H9 (cell line): Measurements from ENCODE around the gene UCP3. TPM values are rescaled to one million over a fixed set of nuclear protein-coding genes. Genes with fewer than 3 reads are reported as not detected.

Source experiments
- DNase-seq: peaks from one replicate; pipeline ENCODE4 v3.0.0-alpha.2; 2017
- H2AFZ ChIP-seq: one replicate; pipeline ENCODE4 v1.6.1; 2013; ENCODE audit warnings: mild to moderate bottlenecking, low read length, control low read depth, moderate library complexity
- H2AK5ac ChIP-seq: 2 replicates; pipeline ENCODE4 v1.6.1; 2013; ENCODE audit warnings: low read length, control low read depth, mixed read lengths; ENCODE audit not compliant: insufficient read length
- H2BK120ac ChIP-seq: one replicate; pipeline ENCODE4 v1.6.1; 2013; ENCODE audit warnings: low read depth, mild to moderate bottlenecking, low read length, control low read depth, inconsistent platforms; ENCODE audit not compliant: poor library complexity, severe bottlenecking
- H2BK12ac ChIP-seq: 2 replicates; pipeline ENCODE4 v1.6.1; 2013; ENCODE audit warnings: low read length, control low read depth, mixed read lengths, low read depth; ENCODE audit not compliant: insufficient read length
- H2BK15ac ChIP-seq: 2 replicates; pipeline ENCODE4 v1.6.1; 2013; ENCODE audit warnings: low read depth, low read length, control low read depth
- H2BK20ac ChIP-seq: one replicate; pipeline ENCODE4 v1.6.1; 2013; ENCODE audit warnings: low read depth, mild to moderate bottlenecking, low read length, control low read depth, inconsistent platforms; ENCODE audit not compliant: poor library complexity, severe bottlenecking
- H2BK5ac ChIP-seq: 2 replicates; pipeline ENCODE4 v1.6.1; 2013; ENCODE audit warnings: low read length, control low read depth, mixed read lengths; ENCODE audit not compliant: insufficient read length
- H3K14ac ChIP-seq: 2 replicates; pipeline ENCODE4 v1.6.1; 2013; ENCODE audit warnings: low read length, control low read depth; ENCODE audit not compliant: insufficient read depth
- H3K18ac ChIP-seq: 2 replicates; pipeline ENCODE4 v1.6.1; 2013; ENCODE audit warnings: low read depth, mild to moderate bottlenecking, mixed read lengths, low read length, control low read depth; ENCODE audit not compliant: insufficient read length
- H3K23ac ChIP-seq: 2 replicates; pipeline ENCODE4 v1.6.1; 2013; ENCODE audit warnings: low read length, control low read depth, mixed read lengths, low read depth; ENCODE audit not compliant: insufficient read length
- H3K23me2 ChIP-seq: 2 replicates; pipeline ENCODE4 v1.6.1; 2013; ENCODE audit warnings: low read depth, mild to moderate bottlenecking, mixed read lengths, low read length, control low read depth; ENCODE audit not compliant: insufficient read length, poor library complexity, severe bottlenecking
- H3K27ac ChIP-seq: 2 replicates; pipeline ENCODE4 v1.5.1; 2013; ENCODE audit warnings: low read length, control low read depth, mixed read lengths, low read depth; ENCODE audit not compliant: insufficient read length
- H3K27me3 ChIP-seq: 2 replicates; pipeline ENCODE4 v1.6.1; 2013; ENCODE audit warnings: low read length, control low read depth, inconsistent platforms; ENCODE audit not compliant: insufficient read depth
- H3K4ac ChIP-seq: 2 replicates; pipeline ENCODE4 v1.6.1; 2013; ENCODE audit warnings: low read depth, mild to moderate bottlenecking, control low read depth, inconsistent platforms, low read length, moderate library complexity
- H3K4me1 ChIP-seq: 2 replicates; pipeline ENCODE4 v1.6.1; 2013; ENCODE audit warnings: low read length, control low read depth, inconsistent platforms; ENCODE audit not compliant: insufficient read depth
- H3K4me2 ChIP-seq: 2 replicates; pipeline ENCODE4 v1.6.1; 2013; ENCODE audit warnings: low read length, control low read depth, mixed read lengths; ENCODE audit not compliant: insufficient read length, insufficient read depth
- H3K56ac ChIP-seq: 2 replicates; pipeline ENCODE4 v1.6.1; 2013; ENCODE audit warnings: low read depth, mild to moderate bottlenecking, mixed read lengths, low read length, control low read depth; ENCODE audit not compliant: insufficient read length
- H3K79me1 ChIP-seq: 2 replicates; pipeline ENCODE4 v1.6.1; 2013; ENCODE audit warnings: low read depth, mild to moderate bottlenecking, moderate library complexity, low read length, control low read depth, inconsistent platforms; ENCODE audit not compliant: insufficient read depth, poor library complexity, severe bottlenecking
- H3K79me2 ChIP-seq: 2 replicates; pipeline ENCODE4 v1.6.1; 2013; ENCODE audit warnings: low read length, control low read depth, inconsistent platforms; ENCODE audit not compliant: insufficient read depth
- H3K9ac ChIP-seq: 2 replicates; pipeline ENCODE4 v1.6.1; 2013; ENCODE audit warnings: low read length, control low read depth, mixed read lengths; ENCODE audit not compliant: insufficient read length; ENCODE audit errors: extremely low read depth
- H3K9me3 ChIP-seq: one replicate; pipeline ENCODE4 v1.6.1; 2013; ENCODE audit warnings: low read depth, low read length, inconsistent platforms; ENCODE audit not compliant: control insufficient read depth
- H3T11ph ChIP-seq: one replicate; pipeline ENCODE4 v1.6.1; 2013; ENCODE audit warnings: mild to moderate bottlenecking, low read length, control low read depth, inconsistent platforms
- H4K20me1 ChIP-seq: one replicate; pipeline ENCODE4 v1.6.1; 2013; ENCODE audit not compliant: control insufficient read depth, insufficient read length, insufficient read depth
- H4K5ac ChIP-seq: 2 replicates; pipeline ENCODE4 v1.6.1; 2013; ENCODE audit warnings: low read depth, mild to moderate bottlenecking, mixed read lengths, low read length, control low read depth; ENCODE audit not compliant: insufficient read length
- H4K8ac ChIP-seq: replicated peaks from 2 replicates; pipeline ENCODE4 v1.6.1; 2013; ENCODE audit warnings: low read length, control low read depth, mixed read lengths, low read depth; ENCODE audit not compliant: insufficient read length
- H4K91ac ChIP-seq: 2 replicates; pipeline ENCODE4 v1.6.1; 2013; ENCODE audit warnings: low read depth, mild to moderate bottlenecking, moderate library complexity, mixed read lengths, low read length, control low read depth; ENCODE audit not compliant: insufficient read length
- H3K27ac Mint-ChIP-seq, 3 experiments: 2 replicates in 2 of 3; 3 replicates in 1 of 3; pipeline ENCODE4 v1.8.0; 2020 to 2021; ENCODE audit warnings: mixed read lengths in 3 of 3, mild to moderate bottlenecking in 1 of 3, moderate library complexity in 1 of 3
- H3K27me3 Mint-ChIP-seq: 2 replicates; pipeline ENCODE4 v1.8.0; 2021; ENCODE audit warnings: low read depth, mild to moderate bottlenecking, moderate library complexity, mixed read lengths
- H3K36me3 Mint-ChIP-seq, 3 experiments: 2 replicates in 2 of 3; 3 replicates in 1 of 3; pipeline ENCODE4 v1.8.0; 2020 to 2021; ENCODE audit warnings: low read depth in 3 of 3, mixed read lengths in 3 of 3; ENCODE audit not compliant: insufficient read depth in 1 of 3
- H3K4me1 Mint-ChIP-seq, 2 experiments: 2 replicates each; pipeline ENCODE4 v1.8.0; 2020; ENCODE audit warnings: mixed read lengths in 2 of 2
- H3K4me3 Mint-ChIP-seq, 2 experiments: 2 replicates in 1 of 2; 3 replicates in 1 of 2; pipeline ENCODE4 v1.8.0; 2020 to 2021; ENCODE audit warnings: mild to moderate bottlenecking in 2 of 2, mixed read lengths in 2 of 2, moderate library complexity in 1 of 2
- H3K9me3 Mint-ChIP-seq, 2 experiments: 2 replicates in 1 of 2; 3 replicates in 1 of 2; pipeline ENCODE4 v1.8.0; 2020; ENCODE audit warnings: mild to moderate bottlenecking in 2 of 2, mixed read lengths in 2 of 2, moderate library complexity in 1 of 2
- WGBS: extraction: QIAGEN DNeasy Blood & Tissue Kit; methylation state at CpG from one replicate; pipeline ENCODE4 v1.1.7; 2013; ENCODE audit warnings: missing lambda C conversion rate, low lambda C conversion rate, mixed read lengths; ENCODE audit not compliant: insufficient read length; ENCODE audit errors: extremely low coverage; 5-methylcytosine and 5-hydroxymethylcytosine counted together
- total RNA-seq: library from RNA; stranded (reverse); gene quantifications from 2 replicates; pipeline ENCODE4 v1.2.1, GENCODE V29; 2021
- TF ChIP-seq, protein P1 (sequence below): fragments of 200-600 bp; sonication (generic); conservative IDR thresholded peaks from 3 replicates; pipeline ENCODE4 v1.8.0; 2021; ENCODE audit warnings: antibody characterized with exemption, mild to moderate bottlenecking

The UCP3 gene
- total RNA-seq, 1 experiment from 2014 or later: 0.85 TPM

DNA sequence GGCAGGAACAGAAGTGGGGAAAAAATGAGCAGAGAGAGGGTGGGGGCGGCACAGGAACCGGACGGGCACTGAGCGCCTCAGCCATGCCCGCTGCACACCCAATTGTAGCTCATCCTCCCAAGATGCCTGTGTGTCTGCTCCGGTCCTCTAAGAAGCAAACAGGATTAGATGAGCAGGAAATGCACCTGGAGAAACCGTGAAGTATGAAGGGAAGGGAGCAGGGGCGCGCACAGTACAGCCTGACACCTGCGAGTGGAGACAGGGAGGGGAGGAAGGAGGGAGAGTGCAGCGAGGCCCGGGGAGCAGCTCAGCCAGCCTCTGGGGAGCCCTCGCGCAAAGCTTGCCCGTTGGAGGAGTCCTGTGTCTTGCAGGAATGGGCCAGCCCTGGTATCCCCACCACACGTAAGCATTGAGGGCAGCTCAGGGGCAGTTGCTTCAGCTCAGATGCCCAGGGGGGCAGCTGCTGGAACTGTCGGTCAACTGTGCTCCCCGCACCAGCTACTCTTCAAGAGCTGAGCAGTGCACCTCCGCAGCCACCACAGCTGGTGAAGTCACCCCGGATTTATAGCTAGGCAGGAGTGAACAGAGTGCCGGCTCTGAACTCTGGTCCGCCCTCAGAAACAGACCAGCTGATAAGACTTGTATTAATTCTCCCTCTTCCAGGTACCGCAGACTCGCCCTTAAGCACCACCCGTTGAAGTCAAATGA lies 51.1 kb downstream of the UCP3 start:
- Histone ChIP-seq H3T11ph (no peak overlapping the region), H3K56ac (no peak overlapping the region), H2AK5ac (no peak overlapping the region), H2BK5ac (no peak overlapping the region), H2BK120ac (no peak overlapping the region), H3K23me2 (no peaks in the 10 kb centered on the region), H3K4me2 (no peak overlapping the region), H3K79me1 (no peaks in the 10 kb centered on the region), H3K4ac (no peak overlapping the region), H3K9ac (no peak overlapping the region), H3K9me3 (no peaks in the 10 kb centered on the region), H4K5ac (no peak overlapping the region), H2BK12ac (no peak overlapping the region), H3K27ac (no peak overlapping the region), H3K27me3 (no peaks in the 10 kb centered on the region), H2BK20ac (no peak overlapping the region), H4K91ac (no peak overlapping the region), H3K23ac (no peak overlapping the region), H3K4me1 (no peaks in the 10 kb centered on the region), H2AFZ (no peak overlapping the region), H4K20me1 (no peaks in the 10 kb centered on the region), H3K79me2 (no peaks in the 10 kb centered on the region), H3K18ac (no peak overlapping the region), H3K14ac (no peak overlapping the region), H4K8ac (no peak overlapping the region), H2BK15ac (no peak overlapping the region)
- no CpG with 5 or more reads among the region's 25 CpGs for whole genome bisulfite sequencing
- Mint-ChIP-seq H3K4me1 (no peaks in the 10 kb centered on the region), H3K27me3 (peaks cover 4% of the 10 kb centered on the region; the same call in 1 of the 2 replicates), H3K9me3 (peaks cover 0 to 2% of the 10 kb centered on the region in 2 experiments; a peak in 1 of 5 replicates), H3K36me3 (no peaks in the 10 kb centered on the region), H3K4me3 (no peak overlapping the region), H3K27ac (no peak overlapping the region)
- no peak for DNase-seq
- TF ChIP-seq, protein P1, sequence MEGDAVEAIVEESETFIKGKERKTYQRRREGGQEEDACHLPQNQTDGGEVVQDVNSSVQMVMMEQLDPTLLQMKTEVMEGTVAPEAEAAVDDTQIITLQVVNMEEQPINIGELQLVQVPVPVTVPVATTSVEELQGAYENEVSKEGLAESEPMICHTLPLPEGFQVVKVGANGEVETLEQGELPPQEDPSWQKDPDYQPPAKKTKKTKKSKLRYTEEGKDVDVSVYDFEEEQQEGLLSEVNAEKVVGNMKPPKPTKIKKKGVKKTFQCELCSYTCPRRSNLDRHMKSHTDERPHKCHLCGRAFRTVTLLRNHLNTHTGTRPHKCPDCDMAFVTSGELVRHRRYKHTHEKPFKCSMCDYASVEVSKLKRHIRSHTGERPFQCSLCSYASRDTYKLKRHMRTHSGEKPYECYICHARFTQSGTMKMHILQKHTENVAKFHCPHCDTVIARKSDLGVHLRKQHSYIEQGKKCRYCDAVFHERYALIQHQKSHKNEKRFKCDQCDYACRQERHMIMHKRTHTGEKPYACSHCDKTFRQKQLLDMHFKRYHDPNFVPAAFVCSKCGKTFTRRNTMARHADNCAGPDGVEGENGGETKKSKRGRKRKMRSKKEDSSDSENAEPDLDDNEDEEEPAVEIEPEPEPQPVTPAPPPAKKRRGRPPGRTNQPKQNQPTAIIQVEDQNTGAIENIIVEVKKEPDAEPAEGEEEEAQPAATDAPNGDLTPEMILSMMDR: no peak
